Cardiac atrium fibroblast (primary cell): ENCODE data around the gene DHFR2. TPM values are rescaled to one million over a fixed set of nuclear protein-coding genes. Genes with fewer than 3 reads are reported as not detected.

Source experiments
- total RNA-seq: library from RNA; depleted of rRNA; stranded (reverse); fragments of >200 nt; gene quantifications from 2 replicates; pipeline ENCODE4 v1.2.3, GENCODE V29; 2015

The DHFR2 gene
- total RNA-seq: 2.4 and 3.1 TPM in 2 replicates

DNA sequence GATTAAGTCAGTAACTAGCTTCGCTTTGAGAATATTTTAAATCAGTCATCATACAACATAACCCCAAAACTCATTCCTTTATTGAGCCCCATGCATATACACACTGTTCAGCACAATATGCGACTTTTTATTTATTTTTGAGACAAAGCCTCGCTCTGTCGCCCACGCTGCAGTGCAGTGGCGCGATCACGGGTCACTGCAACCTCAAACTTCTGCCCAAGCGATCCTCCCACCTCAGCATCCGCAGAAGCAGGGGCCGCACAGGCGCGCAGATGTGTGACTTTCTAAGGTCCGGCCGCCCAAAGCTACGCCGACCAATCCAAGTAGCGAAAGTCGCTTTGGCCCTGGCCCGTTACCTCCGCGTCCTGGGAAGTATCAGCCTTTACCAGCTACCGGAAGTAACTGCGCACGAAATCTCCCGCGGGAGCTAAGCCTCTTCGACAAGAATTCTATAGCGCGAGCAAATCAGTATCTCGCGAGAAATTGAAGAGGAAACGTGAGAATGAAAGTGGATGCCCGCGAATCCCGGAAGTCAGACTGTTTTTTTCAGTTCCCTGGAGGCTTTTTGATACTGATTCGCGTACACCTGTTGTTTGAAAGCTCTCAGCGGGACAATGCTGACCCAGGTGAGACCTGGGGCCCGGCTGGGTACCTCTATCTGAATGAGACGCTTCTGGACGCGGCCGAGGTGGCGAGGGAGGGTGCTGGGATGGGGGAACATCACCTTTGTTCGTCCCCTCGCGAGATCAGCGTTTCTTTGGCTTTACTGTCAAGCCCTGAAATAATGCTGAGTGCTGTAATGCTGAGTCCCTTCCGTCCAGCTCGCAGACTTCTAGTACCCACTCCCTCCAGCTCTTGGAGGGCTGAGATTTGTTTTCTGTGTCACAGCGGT is at the start of gene DHFR2, which contains the start of gene NSUN3:
DHFR2 (minus strand) TSS at position 404 of the 892 bp plus-strand sequence. CDS start 1,405 bp downstream, outside the sequence.
NSUN3 (plus strand) TSS at position 549 of the 892 bp plus-strand sequence; CDS start at position 615, 66 bp downstream.

DNA sequence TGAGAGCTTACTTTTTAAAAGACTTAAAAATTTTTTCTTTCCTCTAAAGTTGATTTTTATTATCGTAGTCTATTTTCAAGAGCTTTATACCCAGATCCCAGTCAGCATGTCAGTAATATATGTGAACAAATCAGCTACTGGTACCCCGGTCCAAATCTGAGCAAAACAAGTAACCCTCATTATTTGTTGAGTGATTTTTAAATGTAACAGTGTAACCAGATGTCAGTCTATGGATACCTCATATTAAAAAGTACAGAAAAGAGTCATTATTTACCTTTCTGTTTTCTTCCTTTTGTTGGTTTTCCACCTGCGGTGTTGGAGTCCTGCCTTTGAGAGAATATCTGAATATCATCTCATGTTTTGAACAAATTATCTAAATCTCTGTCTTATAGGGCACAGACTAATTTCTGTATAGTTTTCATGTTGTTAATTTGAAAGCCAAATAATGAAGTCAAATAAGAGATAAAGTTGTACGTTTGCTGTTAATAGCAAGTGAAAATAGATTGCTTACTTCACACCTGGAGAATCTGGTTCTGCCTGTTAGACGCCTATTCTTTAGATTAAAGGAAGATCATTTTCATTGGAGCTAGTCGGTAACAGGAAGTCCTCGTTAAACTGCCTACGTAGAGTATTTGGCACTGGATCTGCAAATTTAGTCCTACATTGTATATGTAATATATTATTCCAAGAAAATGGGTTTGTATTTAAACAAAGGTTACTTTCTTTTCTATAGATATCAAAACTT is 34.5 kb downstream of the DHFR2 start, which contains the start of gene STX19:
STX19 (minus strand) TSS at position 505 of the 745 bp plus-strand sequence. CDS start 13,328 bp downstream, outside the sequence.

Other genes with a start within 250 kb of the DHFR2 start
- 212 and 237 TPM in 2 replicates for gene PROS1, start 89.0 kb downstream of the DHFR2 start, total RNA-seq
- gene ARL13B, start 82.8 kb downstream of the DHFR2 start, total RNA-seq: 11.6 and 14.9 TPM in 2 replicates
- gene STX19, start 34.3 kb downstream of the DHFR2 start, total RNA-seq: not detected in 2 replicates
- 4.5 and 5.6 TPM in 2 replicates for gene NSUN3, start 145 bp upstream of the DHFR2 start, total RNA-seq